GM12872 (cell line): ENCODE data around the gene AFF3.

ENCODE experiments used
- CTCF ChIP-seq: IDR thresholded peaks from 3 replicates; pipeline ENCODE4 v1.5.1; 2011; ENCODE audit warnings: low read depth, mild to moderate bottlenecking, low read length, moderate library complexity; ENCODE audit not compliant: insufficient read depth

Gene AFF3

DNA sequence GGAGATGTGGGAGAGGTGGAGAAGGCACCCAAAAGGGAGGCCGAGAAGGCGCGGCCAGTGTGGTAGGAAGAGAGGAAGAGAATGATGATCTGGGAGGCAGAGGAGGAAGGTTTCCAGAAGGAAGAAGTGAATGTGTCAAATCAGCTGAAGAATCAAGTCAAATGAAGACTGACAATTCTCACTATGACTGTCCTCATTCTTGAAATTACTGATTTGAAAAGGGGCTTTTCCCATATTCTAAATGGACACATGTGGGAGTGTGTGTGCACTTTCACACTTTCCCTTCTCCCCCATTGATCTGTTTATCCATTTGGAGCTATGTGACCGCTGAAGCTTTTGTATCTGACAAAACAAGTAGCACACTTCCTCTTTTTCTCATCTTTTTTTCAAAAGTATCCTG, 6.1 kb downstream of the AFF3 start:
- no peak for TF ChIP-seq CTCF

- TF ChIP-seq CTCF, result no peak
Measured at GRCh38 chr2:100135415-100135814, 7.0 kb downstream of the AFF3 start.

- TF ChIP-seq CTCF, result no peak
Measured at GRCh38 chr2:100130595-100131391, 11.6 kb downstream of the AFF3 start.

DNA sequence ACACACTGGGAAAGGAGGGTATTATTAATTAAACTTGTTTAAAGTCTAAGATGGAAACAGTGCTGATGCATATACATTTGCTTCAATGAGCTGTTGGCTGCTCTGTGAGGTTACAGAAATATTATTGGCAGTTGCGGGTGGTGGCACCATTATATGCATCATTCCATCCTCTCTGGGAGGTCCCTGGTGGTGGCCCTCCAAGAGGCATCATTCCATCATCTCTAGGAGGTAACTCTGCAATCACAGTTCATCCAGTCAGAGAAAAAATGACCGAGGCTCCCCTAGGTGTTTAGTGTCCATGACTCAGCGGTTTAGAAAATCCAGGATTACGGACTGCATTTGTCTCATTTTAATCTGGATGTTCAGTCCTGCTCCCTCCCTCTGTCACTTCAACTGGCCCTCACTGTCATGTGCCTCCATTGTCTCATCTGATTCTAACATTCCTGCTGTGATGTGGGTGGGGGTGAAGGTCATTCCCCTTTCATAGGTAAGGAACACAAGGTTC, 15.4 kb downstream of the AFF3 start:
- no peak for TF ChIP-seq CTCF

DNA sequence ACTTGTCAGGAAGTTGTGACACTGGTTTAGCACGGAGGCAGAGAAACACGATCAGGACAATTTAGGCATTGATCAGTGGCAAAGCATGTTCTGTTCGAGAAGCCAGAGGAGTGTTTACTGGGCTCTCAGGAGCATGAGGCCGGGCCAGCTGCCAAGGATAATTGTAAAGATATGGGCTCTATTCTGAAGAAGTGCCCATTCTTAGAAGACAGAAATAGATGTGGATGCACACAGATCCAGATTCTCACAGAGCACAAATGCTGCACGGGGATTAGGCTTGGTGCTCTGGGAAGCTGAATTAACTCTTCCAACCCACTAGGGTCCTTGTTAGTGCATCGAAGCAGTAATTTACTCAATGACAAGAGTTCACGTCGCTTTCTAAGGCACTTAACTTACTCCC, 16.2 kb downstream of the AFF3 start:
- no peak for TF ChIP-seq CTCF

GRCh38 chr2:100125626-100126025, 16.8 kb downstream of the AFF3 start:
- TF ChIP-seq CTCF, result no peak

DNA sequence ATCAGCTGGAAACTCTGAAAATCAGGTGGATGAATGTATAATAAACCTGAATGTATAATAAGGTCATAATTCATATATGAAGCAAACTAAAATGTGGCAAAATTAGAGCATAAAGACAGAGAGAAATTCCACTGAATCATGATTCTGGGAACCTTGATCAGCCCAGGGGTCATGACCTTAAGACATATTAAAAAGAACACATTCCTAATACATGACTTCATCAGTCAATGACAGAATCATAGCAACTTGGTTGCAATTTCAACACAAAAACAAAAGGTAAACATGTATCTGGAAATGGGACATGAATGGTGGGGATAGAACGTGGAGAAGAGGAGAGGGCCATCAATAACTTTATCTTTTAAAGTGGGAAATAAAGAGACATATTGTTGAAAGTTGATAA, 17.6 kb downstream of the AFF3 start:
- TF ChIP-seq CTCF, result no peak
